GM12878 (cell line): ENCODE data around the gene MEIOC.

Experiments
- ATF7 ChIP-seq: fragments of 450-650 bp; IDR thresholded peaks from 2 replicates; pipeline ENCODE4 v1.6.1; 2016; ENCODE audit warnings: low read depth, mild to moderate bottlenecking
- IRF5 ChIP-seq: fragments of 450-650 bp; IDR thresholded peaks from 2 replicates; pipeline ENCODE4 v1.6.1; 2017; ENCODE audit warnings: borderline replicate concordance
- JUNB ChIP-seq: IDR thresholded peaks from 2 replicates; pipeline ENCODE4 v1.6.1; 2016; ENCODE audit warnings: antibody characterized with exemption, mild to moderate bottlenecking
- RELA ChIP-seq: fragments of 450-650 bp; IDR thresholded peaks from 2 replicates; pipeline ENCODE4 v1.8.0; 2014; ENCODE audit warnings: borderline replicate concordance; ENCODE audit not compliant: partially characterized antibody
- TARDBP ChIP-seq: IDR thresholded peaks from 2 replicates; pipeline ENCODE4 v1.6.1; 2016; ENCODE audit warnings: borderline replicate concordance
- TF ChIP-seq, protein P1 (sequence below), 3 experiments: IDR thresholded peaks in 2 of 3; conservative IDR thresholded peaks in 1 of 3; 2 replicates each; pipeline ENCODE4 v1.5.1; 2011; ENCODE audit warnings: low read depth in 3 of 3, low read length in 3 of 3, mild to moderate bottlenecking in 3 of 3, control low read depth in 2 of 3, moderate library complexity in 2 of 3, inconsistent platforms in 1 of 3, mixed read lengths in 1 of 3; ENCODE audit not compliant: control insufficient read depth in 2 of 3, insufficient read depth in 1 of 3; ENCODE audit errors: extremely low read depth in 1 of 3

GRCh38 chr17:44664867-44665266 is 8.6 kb downstream of the MEIOC start:
- TF ChIP-seq RELA = no peak
- TF ChIP-seq ATF7 = no peak
- TF ChIP-seq TARDBP = no peak
- TF ChIP-seq JUNB = no peak
- no peak for TF ChIP-seq IRF5
- TF ChIP-seq, protein P1, sequence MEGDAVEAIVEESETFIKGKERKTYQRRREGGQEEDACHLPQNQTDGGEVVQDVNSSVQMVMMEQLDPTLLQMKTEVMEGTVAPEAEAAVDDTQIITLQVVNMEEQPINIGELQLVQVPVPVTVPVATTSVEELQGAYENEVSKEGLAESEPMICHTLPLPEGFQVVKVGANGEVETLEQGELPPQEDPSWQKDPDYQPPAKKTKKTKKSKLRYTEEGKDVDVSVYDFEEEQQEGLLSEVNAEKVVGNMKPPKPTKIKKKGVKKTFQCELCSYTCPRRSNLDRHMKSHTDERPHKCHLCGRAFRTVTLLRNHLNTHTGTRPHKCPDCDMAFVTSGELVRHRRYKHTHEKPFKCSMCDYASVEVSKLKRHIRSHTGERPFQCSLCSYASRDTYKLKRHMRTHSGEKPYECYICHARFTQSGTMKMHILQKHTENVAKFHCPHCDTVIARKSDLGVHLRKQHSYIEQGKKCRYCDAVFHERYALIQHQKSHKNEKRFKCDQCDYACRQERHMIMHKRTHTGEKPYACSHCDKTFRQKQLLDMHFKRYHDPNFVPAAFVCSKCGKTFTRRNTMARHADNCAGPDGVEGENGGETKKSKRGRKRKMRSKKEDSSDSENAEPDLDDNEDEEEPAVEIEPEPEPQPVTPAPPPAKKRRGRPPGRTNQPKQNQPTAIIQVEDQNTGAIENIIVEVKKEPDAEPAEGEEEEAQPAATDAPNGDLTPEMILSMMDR (IDR thresholded peaks at IDR 0.05 in 2 of 3, conservative IDR thresholded peaks at IDR 0.05 in 1 of 3; ENCODE audit: control insufficient read depth in 2 of 3, extremely low read depth in 1 of 3, insufficient read depth in 1 of 3, low read depth in 3 of 3, low read length in 3 of 3) = no peak
